Globus pallidus (tissue), 1 donor: Measurements from ENCODE around the gene KCNQ5.
"Not testable (repeated sequence)": the region's sequence is repeated elsewhere in the genome, so short reads cannot be mapped to it uniquely, and the experiment has no call there.

Experiments used
- DNase-seq: peaks from one replicate; pipeline ENCODE4 v3.0.0-alpha.2; 2015; ENCODE audit warnings: low spot score

KCNQ5 gene

DNA sequence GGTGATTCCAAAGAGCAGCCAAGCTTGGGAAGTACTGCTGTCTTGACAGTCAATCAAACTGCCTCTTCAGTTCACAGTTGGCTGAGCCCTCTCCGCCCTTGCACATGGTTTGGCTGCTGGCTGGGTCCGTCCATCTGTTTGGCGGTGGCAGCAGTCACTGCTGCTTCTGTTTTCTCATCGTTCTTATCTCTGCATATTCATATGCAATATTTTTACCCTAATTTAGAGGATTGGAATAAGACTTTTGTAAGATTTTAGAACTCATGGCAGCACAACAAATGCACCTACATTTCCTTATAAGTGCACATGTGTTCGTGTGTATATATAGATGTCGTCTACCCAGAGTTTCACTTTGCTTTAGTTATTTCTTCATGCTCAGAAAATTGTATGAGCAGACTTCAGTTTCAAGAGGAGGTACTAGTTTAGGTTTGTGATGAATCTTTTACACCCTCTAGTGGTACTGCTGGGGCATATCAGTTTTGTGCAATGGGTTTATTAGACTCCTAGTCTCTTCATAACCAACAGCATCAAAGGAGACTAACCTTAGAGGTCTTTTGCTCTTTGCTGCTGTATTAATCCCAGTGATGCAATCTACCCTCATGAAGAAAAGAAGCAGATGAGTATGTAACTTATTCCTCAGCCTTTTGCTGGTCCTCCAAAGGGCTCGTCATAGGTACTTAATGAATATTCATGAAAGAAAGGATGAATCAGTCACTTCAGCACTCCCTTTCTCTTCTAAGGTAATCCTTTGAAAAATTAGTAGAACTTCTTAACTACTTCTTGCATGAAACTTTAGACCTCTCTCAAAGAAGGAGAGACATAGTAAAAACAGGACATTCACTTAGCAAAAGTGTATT, 559.1 kb downstream of the KCNQ5 start:
- peak; percentile 55 for DNase-seq

DNA sequence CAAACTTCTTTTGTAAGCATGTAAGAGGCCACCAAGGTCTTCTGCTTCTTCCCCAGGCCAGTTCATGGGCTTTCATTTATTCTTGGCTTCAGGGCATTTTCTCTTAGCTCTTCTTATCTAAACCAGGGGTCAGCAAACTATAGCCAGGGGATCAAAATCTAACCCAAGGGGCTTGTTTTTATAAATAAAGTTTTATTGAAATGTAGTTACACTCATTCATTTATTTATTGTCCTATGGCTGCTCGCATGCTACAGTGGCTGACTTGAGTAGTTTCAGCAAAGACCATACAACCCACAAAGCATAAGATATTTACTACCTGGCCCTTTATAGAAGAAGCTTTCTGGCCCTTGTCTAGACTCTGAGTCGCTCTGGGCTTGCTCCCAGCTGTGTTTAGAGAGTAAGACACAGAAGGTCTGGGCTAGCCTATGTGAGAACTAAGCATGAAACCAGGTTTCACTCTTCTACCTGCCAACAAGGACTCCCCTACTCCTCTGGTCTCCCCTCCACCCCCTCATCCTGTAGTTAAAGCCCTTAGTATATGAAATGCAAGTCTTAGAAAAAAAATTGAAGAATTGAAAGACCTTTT, 560.2 kb downstream of the KCNQ5 start:
- DNase-seq: no peak

- not testable (repeated sequence) for DNase-seq
These were observed 571.4 kb downstream of the KCNQ5 start for GRCh38 chr6:73193302-73193701.

- DNase-seq: no peak
These were observed 572.9 kb downstream of the KCNQ5 start for GRCh38 chr6:73194744-73195143.

DNA sequence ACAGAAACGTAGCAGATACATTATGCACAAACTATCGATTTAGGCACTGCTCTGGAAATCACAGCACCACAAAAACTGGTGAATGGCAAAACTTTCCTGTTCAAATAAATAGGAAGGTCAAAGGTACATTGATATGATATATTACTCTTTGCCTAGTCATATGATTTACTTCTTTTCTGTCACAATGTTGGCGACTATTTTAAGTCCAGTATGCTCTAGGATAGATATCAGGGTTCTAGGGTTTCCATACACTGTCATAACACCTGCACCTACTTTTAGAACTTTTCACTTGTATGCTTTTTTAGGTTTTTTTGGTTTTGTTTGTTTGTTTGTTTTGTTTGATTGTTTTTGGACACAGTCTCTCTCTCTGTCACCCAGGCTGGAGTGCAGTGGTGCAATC, 578.4 kb downstream of the KCNQ5 start:
- DNase-seq: no peak

- no peak for DNase-seq
These were observed 578.9 kb downstream of the KCNQ5 start for GRCh38 chr6:73200735-73201134.

DNA sequence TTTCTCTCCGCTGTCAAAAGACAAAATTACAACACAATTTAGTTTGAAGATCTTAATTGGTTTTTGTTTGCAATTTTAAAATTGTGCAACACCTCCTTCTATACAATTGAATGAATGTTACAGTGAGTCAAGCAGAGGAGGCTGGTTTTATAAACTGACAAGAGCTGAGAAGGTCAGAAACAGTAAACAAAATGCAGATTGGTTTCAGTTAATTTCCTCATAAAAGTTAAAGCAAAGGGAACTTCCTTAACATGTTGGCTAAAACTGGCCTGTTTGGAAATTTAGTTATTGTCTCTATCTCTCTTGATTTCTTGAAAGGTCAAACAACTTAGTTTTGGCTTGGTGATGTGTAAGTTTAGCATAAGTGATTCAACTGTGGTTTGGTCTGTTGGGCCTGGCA, 581.2 kb downstream of the KCNQ5 start:
- no peak for DNase-seq

GRCh38 chr6:73204252-73204651, 582.4 kb downstream of the KCNQ5 start:
- no peak for DNase-seq

DNA sequence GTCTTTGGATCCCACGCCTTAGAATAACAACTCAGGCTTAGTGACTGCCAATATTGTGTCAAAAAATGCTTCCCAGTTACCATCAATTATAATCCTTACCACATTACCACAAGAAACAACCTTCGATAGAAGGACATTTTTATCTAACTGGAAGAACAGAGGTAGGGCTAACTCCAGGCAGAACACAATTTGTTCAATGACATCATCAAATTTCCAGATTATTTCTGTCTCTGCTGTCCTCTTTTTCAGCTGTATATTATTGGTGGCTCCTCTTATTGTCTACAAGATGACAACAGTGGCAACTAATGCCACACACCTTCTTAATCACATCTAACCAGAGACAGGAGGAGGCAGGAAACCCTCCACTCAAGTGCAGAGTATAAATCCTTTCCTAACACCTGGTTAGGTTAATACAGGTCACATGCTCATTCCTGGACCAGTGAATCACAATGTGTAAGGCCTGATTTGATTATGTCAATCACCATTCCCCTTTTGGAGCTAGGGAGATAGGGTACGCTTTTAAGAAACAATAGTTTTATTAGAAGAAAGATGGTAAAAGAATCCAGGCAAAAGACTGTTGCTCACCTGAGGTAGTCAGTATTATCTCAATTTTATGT, 585.5 kb downstream of the KCNQ5 start:
- no peak for DNase-seq

DNA sequence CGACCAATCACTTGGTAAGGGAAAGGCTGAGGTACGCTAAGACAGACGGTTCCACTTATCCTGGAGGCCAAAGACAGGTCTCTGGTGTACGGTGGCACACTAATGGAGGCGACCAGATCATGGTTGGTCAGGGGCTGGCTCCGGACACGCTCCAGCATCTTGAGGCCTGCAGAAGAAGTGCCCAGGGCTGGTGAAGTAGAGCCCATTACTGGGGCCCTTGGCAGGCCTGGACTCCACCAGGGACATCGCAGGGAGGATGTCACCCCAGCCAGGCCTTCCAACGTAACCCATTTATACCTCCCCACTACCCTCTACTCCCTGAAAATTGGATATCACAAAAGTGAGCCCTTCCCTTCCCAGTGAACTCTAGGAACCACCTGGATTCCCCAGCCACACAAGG, 587.3 kb downstream of the KCNQ5 start:
- no peak for DNase-seq

GRCh38 chr6:73216859-73217258, 595.0 kb downstream of the KCNQ5 start:
- no peak for DNase-seq

DNA sequence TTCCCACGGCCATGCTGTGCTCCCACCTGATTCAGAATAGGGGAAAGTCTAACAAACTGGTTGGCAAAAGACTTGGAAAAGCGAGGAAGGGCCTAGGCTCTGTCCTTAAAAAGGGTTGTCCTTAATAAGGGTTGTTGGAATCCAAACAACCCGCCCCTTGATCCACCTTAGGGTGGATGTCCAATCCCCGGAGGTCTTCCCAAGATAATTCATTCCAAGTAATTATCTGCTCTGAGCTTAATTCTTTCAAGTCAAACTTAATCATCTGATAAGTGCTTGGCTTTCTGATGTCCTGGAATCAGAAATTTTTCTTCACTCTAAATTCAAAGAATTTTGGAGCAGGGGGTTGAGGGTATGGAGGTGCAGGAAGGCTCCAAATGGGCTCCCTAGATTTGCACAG, 603.5 kb downstream of the KCNQ5 start, which contains the start of gene KHDC1L:
Gene KHDC1L (minus strand): TSS at position 101 of the 400 bp plus-strand sequence. CDS start 88 bp downstream, at position 13.
- DNase-seq: no peak

DNA sequence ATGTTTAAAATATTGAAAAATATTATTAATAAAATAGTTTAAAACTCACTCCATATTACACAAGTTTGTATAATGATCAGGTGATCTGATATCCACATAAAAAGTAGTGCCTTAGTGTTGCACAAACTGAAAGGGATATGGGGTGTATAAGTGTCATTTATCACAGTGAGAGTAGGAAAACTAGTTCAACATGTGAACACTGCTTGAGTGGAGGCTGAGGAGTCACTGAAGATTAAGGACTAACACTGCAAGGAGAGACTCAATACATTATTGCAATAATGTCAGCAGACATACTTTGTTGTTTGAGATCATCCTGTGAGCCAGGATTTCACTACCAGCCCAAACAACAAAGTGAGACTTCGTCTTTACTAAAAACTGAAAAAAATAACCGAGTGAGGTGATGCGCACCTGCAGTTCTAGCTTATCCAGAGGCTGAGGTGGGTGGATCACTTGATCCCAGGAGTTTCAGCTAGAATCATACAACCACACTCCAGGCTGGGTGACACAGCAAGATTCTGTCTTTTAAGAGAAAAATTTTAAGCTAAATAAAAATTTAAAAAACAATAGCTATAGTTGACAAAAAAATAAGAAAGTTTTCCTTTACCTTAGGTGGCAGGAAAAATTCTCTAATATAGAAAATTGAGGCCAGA, 605.9 kb downstream of the KCNQ5 start:
- DNase-seq: no peak

DNA sequence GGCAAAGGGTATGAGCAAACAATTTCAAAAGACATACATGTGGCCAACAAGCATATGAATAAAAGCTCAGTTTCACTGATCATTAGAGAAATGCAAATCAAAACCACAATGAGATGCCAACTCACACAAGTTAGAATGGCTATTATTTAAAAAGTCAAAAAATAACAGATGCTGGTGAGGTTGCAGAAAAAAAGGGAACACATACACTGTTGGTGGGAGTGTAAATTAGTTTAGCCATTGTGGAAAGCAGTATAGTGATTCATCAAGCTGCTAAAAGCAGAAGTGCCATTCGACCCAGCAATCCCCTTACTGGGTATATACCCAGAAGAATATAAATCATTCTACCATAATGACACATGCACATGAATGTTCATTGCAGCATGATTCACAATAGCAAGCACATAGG, 610.1 kb downstream of the KCNQ5 start:
- DNase-seq: no peak

GRCh38 chr6:73233048-73233447, 611.2 kb downstream of the KCNQ5 start:
- DNase-seq: no peak

GRCh38 chr6:73233971-73234370, 612.1 kb downstream of the KCNQ5 start:
- not testable (repeated sequence) for DNase-seq

- no peak for DNase-seq
These were observed 612.9 kb downstream of the KCNQ5 start for GRCh38 chr6:73234733-73235132.

- DNase-seq: no peak
These were observed 614.4 kb downstream of the KCNQ5 start for GRCh38 chr6:73236144-73236750.

- DNase-seq: no peak
These were observed 618.9 kb downstream of the KCNQ5 start for GRCh38 chr6:73240730-73241129.

DNA sequence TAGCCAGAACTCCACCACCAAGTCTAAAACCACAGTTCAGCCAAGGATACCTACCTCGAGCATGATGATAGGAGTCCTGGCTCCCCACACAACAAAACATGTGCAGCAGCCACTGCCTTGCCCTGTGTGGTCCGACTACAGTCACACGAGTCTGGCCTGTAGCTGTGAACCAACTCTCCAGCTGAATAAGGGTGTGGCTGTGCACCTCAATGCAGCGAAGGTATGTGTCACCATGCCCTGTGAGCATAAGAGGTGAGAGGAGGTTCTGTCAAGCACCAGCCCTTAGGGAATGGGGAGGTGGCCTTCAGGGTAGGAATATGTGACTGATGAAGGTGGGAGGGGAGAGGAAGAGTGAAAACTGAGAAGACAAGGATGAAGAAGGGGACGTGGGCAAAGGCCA, 620.1 kb downstream of the KCNQ5 start:
- no peak for DNase-seq
